Fibroblast of mammary gland (primary cell): ENCODE data around the gene MYO7A.

Experiments
- DNase-seq: peaks from one replicate; pipeline ENCODE4 v3.0.0-alpha.2; 2010; ENCODE audit warnings: low read depth
- H3K4me3 ChIP-seq: 2 replicates; pipeline ENCODE4 v1.5.1; 2011; ENCODE audit warnings: low read depth, mild to moderate bottlenecking, low read length, moderate library complexity; ENCODE audit not compliant: control insufficient read depth
- CTCF ChIP-seq: conservative IDR thresholded peaks from 2 replicates; pipeline ENCODE4 v1.5.1; 2011; ENCODE audit warnings: low read depth, low read length, inconsistent platforms; ENCODE audit not compliant: control insufficient read depth, insufficient read depth

MYO7A gene

GRCh38 chr11:77187776-77188632 lies 60.0 kb downstream of the MYO7A start:
- no peak overlapping the region for H3K4me3 ChIP-seq
- DNase-seq: peak; percentile 76
- peak; percentile 93 for TF ChIP-seq CTCF

DNA sequence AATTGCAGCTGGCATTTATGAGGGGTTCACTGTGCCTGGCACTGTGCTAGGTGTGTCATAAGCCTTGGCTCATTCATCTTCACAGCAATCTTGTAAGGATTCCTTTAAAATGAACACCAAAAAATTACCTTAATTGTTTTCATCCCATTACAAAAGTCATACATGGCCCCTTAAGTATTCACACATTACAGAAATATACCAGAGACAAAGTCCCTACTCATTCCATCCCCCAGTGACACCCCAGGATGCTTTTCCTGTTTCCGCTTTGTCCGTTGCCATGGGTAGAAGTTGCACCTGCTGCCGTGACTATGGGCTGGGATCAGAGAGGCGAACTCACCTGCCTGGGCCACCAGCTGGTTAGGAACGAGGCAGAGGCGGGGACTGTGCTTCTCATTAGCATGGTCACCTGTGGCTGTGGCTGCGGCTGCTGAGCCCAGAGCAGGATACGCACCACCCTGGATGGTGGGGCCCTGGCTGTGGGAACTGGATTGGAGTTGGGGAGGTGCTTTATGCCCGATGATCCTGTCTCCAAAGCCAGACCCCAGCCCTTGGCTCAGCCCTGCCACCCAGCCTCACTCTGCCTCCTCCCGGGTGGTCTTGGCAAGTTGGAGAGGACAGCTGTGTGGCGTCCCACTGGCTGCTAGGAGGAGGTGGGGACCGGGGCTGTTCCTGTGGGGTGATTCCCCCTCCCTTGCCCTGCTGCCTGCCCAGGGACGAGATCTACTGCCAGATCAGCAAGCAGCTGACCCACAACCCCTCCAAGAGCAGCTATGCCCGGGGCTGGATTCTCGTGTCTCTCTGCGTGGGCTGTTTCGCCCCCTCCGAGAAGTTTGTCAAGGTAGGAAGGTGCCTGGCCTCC lies 60.8 kb downstream of the MYO7A start:
- H3K4me3 ChIP-seq: no peak overlapping the region
- DNase-seq: no peak
- no peak for TF ChIP-seq CTCF

DNA sequence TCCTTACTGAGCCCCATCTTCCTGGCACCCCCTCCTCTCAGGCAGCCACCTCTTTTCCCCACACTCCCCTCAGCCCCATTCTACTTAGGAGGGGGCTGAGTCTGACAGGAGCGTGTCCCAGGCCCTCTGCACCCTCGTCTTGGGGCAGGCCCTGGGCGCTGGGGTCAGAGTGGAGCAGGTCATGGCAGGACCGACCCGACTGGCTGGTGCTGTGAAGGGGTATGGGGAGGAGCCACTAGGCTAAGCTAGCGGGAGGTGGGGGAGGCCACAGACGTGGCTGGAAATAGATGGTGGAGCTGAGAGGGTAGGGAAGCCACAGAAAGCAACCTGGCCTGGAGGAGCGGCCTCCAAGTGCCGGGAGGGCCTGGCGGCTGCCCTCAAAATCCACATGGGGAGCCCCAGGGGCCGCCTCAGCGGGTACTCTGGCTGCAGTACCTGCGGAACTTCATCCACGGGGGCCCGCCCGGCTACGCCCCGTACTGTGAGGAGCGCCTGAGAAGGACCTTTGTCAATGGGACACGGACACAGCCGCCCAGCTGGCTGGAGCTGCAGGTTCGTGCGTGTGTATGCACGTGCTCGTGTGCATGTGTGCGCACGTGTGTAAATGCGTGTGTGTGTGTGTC lies 61.7 kb downstream of the MYO7A start:
- no peak overlapping the region for H3K4me3 ChIP-seq
- TF ChIP-seq CTCF: no peak
- no peak for DNase-seq

GRCh38 chr11:77190331-77191075 lies 62.5 kb downstream of the MYO7A start:
- TF ChIP-seq CTCF: no peak
- no peak overlapping the region for H3K4me3 ChIP-seq
- DNase-seq: no peak

GRCh38 chr11:77191429-77191822 lies 63.4 kb downstream of the MYO7A start:
- peak overlapping the region; percentile 2 for H3K4me3 ChIP-seq
- TF ChIP-seq CTCF: no peak

More at GRCh38 chr11:77191429-77191822, 63.4 kb downstream of the MYO7A start:
- DNase-seq: no peak
